ENCODE measurements around the gene SEL1L2.
"Not testable (repeated sequence)": the region's sequence is repeated elsewhere in the genome, so short reads cannot be mapped to it uniquely, and the experiment has no call there.

SEL1L2 gene, protein sequence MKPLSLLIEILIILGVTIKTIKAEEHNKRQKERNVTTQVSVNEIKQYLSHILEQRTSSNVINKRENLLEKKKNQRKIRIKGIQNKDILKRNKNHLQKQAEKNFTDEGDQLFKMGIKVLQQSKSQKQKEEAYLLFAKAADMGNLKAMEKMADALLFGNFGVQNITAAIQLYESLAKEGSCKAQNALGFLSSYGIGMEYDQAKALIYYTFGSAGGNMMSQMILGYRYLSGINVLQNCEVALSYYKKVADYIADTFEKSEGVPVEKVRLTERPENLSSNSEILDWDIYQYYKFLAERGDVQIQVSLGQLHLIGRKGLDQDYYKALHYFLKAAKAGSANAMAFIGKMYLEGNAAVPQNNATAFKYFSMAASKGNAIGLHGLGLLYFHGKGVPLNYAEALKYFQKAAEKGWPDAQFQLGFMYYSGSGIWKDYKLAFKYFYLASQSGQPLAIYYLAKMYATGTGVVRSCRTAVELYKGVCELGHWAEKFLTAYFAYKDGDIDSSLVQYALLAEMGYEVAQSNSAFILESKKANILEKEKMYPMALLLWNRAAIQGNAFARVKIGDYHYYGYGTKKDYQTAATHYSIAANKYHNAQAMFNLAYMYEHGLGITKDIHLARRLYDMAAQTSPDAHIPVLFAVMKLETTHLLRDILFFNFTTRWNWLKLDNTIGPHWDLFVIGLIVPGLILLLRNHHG

GRCh38 chr20:13990465-13990864 lies at the start of gene SEL1L2:
Gene SEL1L2, minus strand, starts transcription at chr20:13990614. Its CDS starts 80 bp downstream, at chr20:13990534.
- DNase-seq, result no peak

DNA sequence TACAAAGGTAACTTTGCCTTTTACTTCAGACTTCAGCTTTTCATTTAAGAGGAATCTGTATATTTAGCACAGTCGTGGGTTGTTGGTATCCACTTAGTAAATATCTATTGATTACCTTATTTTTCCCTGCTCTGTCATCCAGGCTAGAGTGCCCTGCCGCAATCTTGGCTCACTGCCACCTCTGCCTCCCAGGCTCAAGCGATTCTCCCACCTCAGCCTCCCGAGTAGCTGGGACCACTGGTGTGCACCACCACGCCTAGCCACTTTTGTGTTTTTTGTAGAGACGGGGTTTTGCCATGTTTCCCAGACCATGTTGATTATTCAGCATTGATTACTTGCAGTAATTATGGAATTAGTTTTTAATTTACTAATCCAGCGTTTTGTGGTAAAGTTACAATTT lies 46.2 kb upstream of the SEL1L2 start:
- DNase-seq, result no peak

GRCh38 chr20:14033310-14033709 lies 42.9 kb upstream of the SEL1L2 start:
- no peak for DNase-seq

GRCh38 chr20:14030991-14031390 lies 40.6 kb upstream of the SEL1L2 start:
- no peak for DNase-seq

GRCh38 chr20:14012671-14013070 lies 22.3 kb upstream of the SEL1L2 start:
- no peak for DNase-seq

GRCh38 chr20:14009208-14009607 lies 18.8 kb upstream of the SEL1L2 start:
- no peak for DNase-seq

GRCh38 chr20:14005996-14006395 lies 15.6 kb upstream of the SEL1L2 start:
- no peak for DNase-seq

DNA sequence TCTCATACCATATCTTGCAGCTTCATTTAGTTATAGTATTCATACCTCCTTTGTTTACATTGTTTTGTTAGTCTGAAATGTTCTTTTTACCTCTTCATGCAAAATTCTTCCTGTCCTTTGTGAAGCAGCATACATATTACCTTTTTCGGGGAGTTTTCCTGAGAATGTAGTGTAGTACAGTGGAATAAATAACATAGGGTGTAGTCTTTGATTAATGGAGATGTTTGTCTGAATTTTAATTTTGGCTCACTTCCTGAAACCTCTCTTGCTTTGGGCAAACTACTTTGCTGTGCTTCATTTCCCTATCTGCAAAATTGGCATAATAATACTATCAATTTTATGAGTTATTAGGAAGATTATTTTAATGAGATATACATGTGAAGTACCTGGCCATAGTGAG lies 10.5 kb upstream of the SEL1L2 start:
- no peak for DNase-seq

GRCh38 chr20:13996265-13996664 lies 5.9 kb upstream of the SEL1L2 start:
- no peak for DNase-seq

GRCh38 chr20:13995841-13996240 lies 5.4 kb upstream of the SEL1L2 start:
- no peak for DNase-seq

DNA sequence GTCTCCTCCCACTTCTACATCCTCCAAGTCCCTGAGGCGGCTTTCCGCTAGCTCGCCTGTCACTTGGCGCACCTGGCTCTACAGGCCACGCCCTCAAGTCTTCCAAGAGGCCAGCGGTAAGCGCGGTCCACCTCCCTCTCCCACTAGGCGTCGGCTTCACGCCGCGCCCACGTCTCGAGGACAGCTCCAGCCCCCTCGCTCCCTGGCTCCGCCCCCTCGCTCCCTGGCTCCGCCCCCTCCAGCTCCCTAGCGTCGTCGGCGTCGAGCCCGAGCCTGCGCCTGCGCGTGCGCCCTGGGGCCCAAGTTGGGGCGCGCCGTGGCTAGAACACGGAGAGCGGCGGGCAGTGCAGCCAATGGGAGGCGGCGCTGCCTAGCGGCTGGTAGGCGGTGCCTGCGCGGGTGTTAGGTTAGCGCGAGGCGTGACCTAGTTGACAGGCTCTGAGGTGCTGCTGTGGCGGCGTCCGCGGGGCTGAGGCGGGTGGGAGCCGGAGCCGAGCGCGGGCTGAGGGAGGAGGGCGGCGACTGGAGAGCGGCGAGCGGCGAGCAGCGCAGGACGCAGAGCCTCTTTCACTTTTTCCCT lies 4.8 kb upstream of the SEL1L2 start, which contains the start of gene MACROD2:
Gene MACROD2 (plus strand): TSS at position 431 of the 580 bp plus-strand sequence.
- DNase-seq, result no peak

- DNase-seq, result not testable (repeated sequence)
Measured at GRCh38 chr20:13991955-13992354, 1.5 kb upstream of the SEL1L2 start.

DNA sequence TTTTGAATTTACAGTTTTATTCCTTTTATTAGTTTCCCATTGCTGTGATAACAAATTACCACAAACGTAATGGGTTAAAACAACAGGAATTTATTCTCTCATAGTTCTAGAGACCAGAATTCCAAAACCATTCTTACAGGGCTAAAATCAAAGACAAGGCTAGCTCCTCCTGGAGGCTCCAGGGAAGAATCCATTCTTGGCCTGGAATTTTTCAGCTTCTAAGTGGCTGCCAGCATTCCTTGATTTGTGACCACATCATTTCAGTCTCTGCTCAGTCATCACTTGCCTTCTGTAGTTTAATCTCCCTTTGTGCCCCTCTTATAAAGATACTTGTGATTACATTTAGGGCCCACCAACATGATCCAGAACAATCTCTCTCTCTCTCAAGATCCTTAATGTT lies 897 bp upstream of the SEL1L2 start:
- no peak for DNase-seq

- DNase-seq, result no peak
Measured at GRCh38 chr20:13984211-13984610, 6.2 kb downstream of the SEL1L2 start.

GRCh38 chr20:13960525-13960924 lies 29.9 kb downstream of the SEL1L2 start:
- no peak for DNase-seq

GRCh38 chr20:13960119-13960518 lies 30.3 kb downstream of the SEL1L2 start:
- no peak for DNase-seq

DNA sequence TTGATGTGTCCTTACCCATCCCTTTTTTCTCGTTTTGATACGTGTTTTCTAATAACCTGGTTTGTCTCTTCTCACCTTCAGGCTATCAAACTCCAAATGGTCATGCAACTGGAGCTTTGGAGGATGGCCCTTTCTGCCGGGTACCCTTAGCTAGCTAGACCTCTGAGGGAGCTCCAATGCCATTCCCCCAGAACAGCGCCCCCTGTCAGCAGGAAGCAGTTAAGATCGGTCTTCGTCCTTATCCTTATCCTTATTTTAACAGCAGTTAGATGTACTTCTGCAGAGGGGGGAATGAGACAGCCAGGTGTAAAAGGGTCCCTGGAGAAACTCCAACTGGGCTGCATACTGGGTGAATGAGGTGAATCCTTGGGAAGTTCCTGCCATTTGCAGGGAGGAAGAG lies 37.2 kb downstream of the SEL1L2 start:
- DNase-seq, result no peak

- no peak for DNase-seq
Measured at GRCh38 chr20:13947719-13948118, 42.7 kb downstream of the SEL1L2 start.

DNA sequence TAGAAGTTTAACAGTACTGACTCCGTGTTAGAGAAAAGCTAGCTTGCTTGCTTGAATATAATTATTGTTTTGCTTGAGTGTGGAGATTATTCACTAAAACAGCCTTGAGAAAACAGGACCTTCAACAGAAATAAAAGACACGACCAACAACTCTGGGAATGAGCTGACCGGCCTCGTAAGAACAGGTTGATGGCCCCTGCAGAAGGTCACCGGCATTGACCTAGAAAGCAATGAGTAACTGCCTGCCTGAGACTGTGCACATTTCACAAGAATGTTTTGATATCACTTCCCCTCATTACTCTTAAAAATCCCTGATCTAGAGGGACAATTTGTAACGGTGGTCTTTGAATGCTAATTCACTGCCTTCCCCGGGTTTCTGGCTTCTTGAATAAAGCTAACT lies 49.4 kb downstream of the SEL1L2 start:
- DNase-seq, result no peak

- DNase-seq, result no peak
Measured at GRCh38 chr20:13936781-13937576, 53.4 kb downstream of the SEL1L2 start.

GRCh38 chr20:13934992-13935894 lies 55.2 kb downstream of the SEL1L2 start:
- DNase-seq, result no peak

- DNase-seq, result no peak
Measured at GRCh38 chr20:13930281-13930680, 60.1 kb downstream of the SEL1L2 start.
